ENCODE results near the gene EPB41L4A.

DNA sequence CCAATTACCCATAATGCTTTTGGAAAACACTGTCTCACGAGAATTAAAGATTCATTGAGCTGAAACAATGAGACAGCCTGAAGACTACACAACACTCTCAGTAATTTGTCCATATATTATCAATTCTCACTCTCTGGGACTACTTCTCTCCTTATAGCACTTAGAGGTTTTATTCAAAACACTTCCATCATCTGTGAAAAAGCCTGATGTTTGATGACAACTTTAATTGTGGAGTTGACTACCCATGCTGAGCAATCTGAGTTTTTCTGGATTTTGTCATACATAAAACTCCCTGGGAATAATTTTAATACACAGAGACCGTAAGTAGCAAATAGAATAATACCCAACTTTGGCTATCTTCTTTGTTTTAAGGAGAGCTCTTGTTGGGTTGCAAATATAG, 305.5 kb downstream of the EPB41L4A start:
- no peak for TF ChIP-seq CTCF (IDR thresholded peaks at IDR 0.05; ENCODE audit: insufficient read depth, low read depth, low read length)
- no peak for TF ChIP-seq EZH2 (IDR thresholded peaks at IDR 0.05; ENCODE audit: insufficient read depth, low read length)
